ENCODE results near the gene SORCS2. TPM values are rescaled to one million over a fixed set of nuclear protein-coding genes. Genes with fewer than 3 reads are reported as not detected.

The SORCS2 gene
- total and polyA plus RNA-seq, 2 of the 4 experiments (the other 2 are of a cell fraction) = 0.36 to 0.62 TPM

- no peak overlapping the region for H2BK120ac ChIP-seq (ENCODE audit: low read depth, low read length)
Measured at GRCh38 chr4:7398104-7398423, 205.7 kb downstream of the SORCS2 start.

More at GRCh38 chr4:7398104-7398423, 205.7 kb downstream of the SORCS2 start:
- Histone ChIP-seq H3K27me3 (ENCODE audit: control insufficient read depth, insufficient read depth, low read length) (peaks cover 57% of the 10 kb centered on the region), H2AFZ (replicated peaks; ENCODE audit: low read length, poor library complexity) (no peak overlapping the region), H3K18ac (ENCODE audit: low read depth, low read length) (no peak overlapping the region), H2BK20ac (ENCODE audit: low read depth, low read length) (no peak overlapping the region), H3K14ac (replicated peaks; ENCODE audit: low read depth, low read length) (no peak overlapping the region), H3K4ac (ENCODE audit: low read depth, low read length) (no peak overlapping the region), H2AK5ac (ENCODE audit: low read depth, low read length) (no peak overlapping the region), H2AK9ac (replicated peaks; ENCODE audit: low read depth, low read length, poor library complexity) (no peak overlapping the region), H4K8ac (ENCODE audit: low read depth in 2 of 2, low read length in 2 of 2) (no peak overlapping the region), H3K9me1 (ENCODE audit: insufficient read depth, low read length) (no peaks in the 10 kb centered on the region), H3K9me3 (ENCODE audit: control insufficient read depth, insufficient read depth, low read length) (no peaks in the 10 kb centered on the region), H2BK15ac (ENCODE audit: low read depth, low read length) (no peak overlapping the region), H4K91ac (ENCODE audit: insufficient read depth, low read depth, low read length) (no peak overlapping the region), H3K56ac (ENCODE audit: extremely low read depth, insufficient read depth, low read length) (no peak overlapping the region), H3K9ac (ENCODE audit: low read depth, low read length) (no peak overlapping the region), H4K5ac (ENCODE audit: low read depth, low read length) (no peak overlapping the region), H3K79me1 (ENCODE audit: low read depth in 1 of 2, low read length in 2 of 2) (no peaks in the 10 kb centered on the region), H3K27ac (ENCODE audit: insufficient read depth, low read length) (no peak overlapping the region), H3K36me3 (ENCODE audit: control insufficient read depth, insufficient read depth, low read length) (no peaks in the 10 kb centered on the region), H3K4me3 (ENCODE audit: insufficient read depth, low read depth, low read length) (no peak overlapping the region), H4K20me1 (ENCODE audit: insufficient read depth, low read length) (no peaks in the 10 kb centered on the region), H3K23ac (ENCODE audit: low read depth, low read length) (no peak overlapping the region), H2BK5ac (ENCODE audit: low read depth, low read length, poor library complexity, severe bottlenecking) (no peak overlapping the region), H3K4me2 (ENCODE audit: low read depth, low read length) (no peak overlapping the region), H3K4me1 (ENCODE audit: control insufficient read depth, insufficient read depth, low read length) (no peaks in the 10 kb centered on the region)
- TF ChIP-seq FOS (IDR thresholded peaks at IDR 0.05; ENCODE audit: low read depth, low read length) (no peak), POLR2A (IDR thresholded peaks at IDR 0.05; ENCODE audit: low read depth, low read length) (no peak), CHD1 (IDR thresholded peaks at IDR 0.05; ENCODE audit: low read depth, low read length) (no peak), BHLHE40 (IDR thresholded peaks at IDR 0.05; ENCODE audit: low read depth, low read length) (no peak), USF2 (IDR thresholded peaks at IDR 0.05; ENCODE audit: low read depth, low read length) (no peak), RFX5 (IDR thresholded peaks at IDR 0.05; ENCODE audit: low read depth, low read length) (no peak), NFE2L2 (IDR thresholded peaks at IDR 0.05; ENCODE audit: low read depth, low read length) (no peak), ELK1 (IDR thresholded peaks at IDR 0.05; ENCODE audit: borderline replicate concordance, low read depth, low read length) (no peak), MAFK (IDR thresholded peaks at IDR 0.05; ENCODE audit: low read depth, low read length) (no peak), CEBPB (IDR thresholded peaks at IDR 0.05; ENCODE audit: low read depth, low read length) (no peak), RCOR1 (IDR thresholded peaks at IDR 0.05; ENCODE audit: insufficient replicate concordance, low read length) (no peak), RAD21 (IDR thresholded peaks at IDR 0.05; ENCODE audit: low read length) (no peak), CTCF (conservative IDR thresholded peaks at IDR 0.05; ENCODE audit: low read depth, low read length) (no peak), SMC3 (IDR thresholded peaks at IDR 0.05; ENCODE audit: low read depth, low read length) (no peak), MXI1 (IDR thresholded peaks at IDR 0.05; ENCODE audit: borderline replicate concordance, low read depth, low read length) (no peak), MAZ (IDR thresholded peaks at IDR 0.05; ENCODE audit: borderline replicate concordance, low read depth, low read length) (no peak)
- no CpG with 5 or more reads among the region's 6 CpGs for WGBS, 2 experiments (ENCODE audit: extremely low coverage in 2 of 2, insufficient read length in 1 of 2)
- intact Hi-C loops (cut with micrococcal nuclease) (no loop called here), in situ Hi-C loops (cut with MboI; ENCODE audit: low sequenced_read_pairs) (no loop called here), dilution Hi-C loops (cut with HindIII; ENCODE audit: low sequenced_read_pairs, unreplicated experiment) (no loop called here)
- ChIA-PET POLR2A (ENCODE audit: unreplicated experiment) (no interaction called here), CTCF (no interaction called here)
- DNase-seq = peak; percentile 59
- BruUV-seq (replicated peaks) = no TSS peak
- ATAC-seq (ENCODE audit: low read depth) = no peak
